GM19397 (cell line): ENCODE results near the gene KRTAP3-1.
"Not testable (repeated sequence)": the region's sequence is repeated elsewhere in the genome, so short reads cannot be mapped to it uniquely, and the experiment has no call there.

Source experiments
- ATAC-seq: cut with Tn5 transposase; IDR thresholded peaks from one replicate; pipeline ENCODE4 v1.9.1; 2021; ENCODE audit warnings: mild to moderate bottlenecking, moderate library complexity; ENCODE audit not compliant: unreplicated experiment

Gene KRTAP3-1

DNA sequence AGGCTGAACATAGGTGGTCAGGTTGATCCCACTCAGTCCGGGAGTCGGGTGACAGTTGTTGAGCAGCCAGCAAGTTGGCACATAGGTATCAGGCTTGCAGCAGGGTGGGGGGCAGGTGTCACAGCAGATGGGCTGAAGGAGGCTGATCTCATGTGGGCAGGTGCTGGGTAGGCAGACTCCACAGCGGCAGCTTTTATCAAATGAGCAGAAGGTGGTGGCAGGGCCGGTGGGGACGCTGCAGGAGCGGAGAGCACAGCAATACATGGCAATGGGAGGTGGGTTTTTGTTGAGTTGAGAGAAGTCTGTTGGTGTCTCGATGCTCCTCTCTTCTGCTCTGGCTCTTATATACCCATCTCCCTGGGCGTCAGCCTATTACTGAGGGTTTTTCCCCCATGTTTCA, at the start of gene KRTAP3-1:
TSS of gene KRTAP3-1 (minus strand) at position 318 of the 400 bp plus-strand sequence. CDS start at position 264, 54 bp downstream.
- no peak for ATAC-seq

DNA sequence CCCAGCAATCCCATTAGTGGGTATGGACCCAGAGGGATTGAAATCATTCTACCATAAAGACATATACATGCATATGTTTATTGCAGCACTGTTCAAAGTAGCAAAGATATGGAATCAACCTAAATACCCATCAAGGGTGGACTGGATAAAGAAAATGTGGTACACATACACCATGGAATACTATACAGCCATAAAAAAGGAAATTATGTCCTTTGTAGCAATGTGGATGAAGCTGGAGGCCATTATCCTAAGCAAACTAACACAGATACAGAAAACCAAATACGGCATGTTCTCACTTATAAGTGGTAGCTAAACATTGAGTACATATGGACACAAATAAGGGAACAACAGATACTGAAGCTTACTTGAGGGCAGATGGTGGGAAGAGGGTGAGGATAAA, 48.6 kb upstream of the KRTAP3-1 start:
- ATAC-seq: no peak

DNA sequence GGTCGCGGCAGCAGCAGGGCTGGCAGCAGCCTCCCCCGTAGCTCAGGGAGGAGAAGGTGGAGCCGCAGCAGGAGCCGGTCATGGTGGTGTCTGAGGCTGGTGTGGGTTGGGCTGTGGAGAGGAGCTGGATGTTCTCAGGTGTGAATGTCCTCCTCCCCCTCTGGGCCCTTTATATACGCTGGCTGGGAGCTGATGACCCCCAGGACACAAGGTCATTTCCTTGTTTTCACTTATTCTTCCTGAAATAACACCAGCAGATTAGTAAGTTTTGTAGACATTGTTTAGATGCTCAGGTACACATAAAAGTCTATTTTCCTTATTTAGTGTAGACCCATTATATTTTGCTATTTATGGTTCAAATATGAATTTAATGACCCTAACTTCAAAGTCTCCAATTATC, 46.2 kb upstream of the KRTAP3-1 start, which contains the start of gene KRTAP2-2:
TSS of gene KRTAP2-2 (minus strand) at position 101 of the 400 bp plus-strand sequence. CDS start at position 82, 19 bp downstream.
- not testable (repeated sequence) for ATAC-seq

DNA sequence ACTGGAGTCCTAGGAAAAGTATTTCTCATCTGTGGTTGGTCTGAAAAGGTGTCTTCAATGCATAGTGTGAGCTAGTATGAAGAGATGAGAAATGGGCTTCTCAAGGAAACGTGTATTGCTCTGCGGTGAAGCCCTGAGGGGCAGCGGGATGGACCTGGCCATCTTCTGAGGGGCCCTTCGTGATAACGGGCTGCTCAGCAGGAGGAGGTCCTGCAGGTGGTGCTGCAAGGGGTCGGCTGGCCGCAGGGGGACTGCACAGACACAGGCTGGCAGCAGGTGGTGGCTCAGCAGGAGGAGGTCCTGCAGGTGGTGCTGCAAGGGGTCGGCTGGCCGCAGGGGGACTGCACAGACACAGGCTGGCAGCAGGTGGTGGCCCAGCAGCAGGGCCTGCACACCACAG, 45.6 kb upstream of the KRTAP3-1 start:
- not testable (repeated sequence) for ATAC-seq

DNA sequence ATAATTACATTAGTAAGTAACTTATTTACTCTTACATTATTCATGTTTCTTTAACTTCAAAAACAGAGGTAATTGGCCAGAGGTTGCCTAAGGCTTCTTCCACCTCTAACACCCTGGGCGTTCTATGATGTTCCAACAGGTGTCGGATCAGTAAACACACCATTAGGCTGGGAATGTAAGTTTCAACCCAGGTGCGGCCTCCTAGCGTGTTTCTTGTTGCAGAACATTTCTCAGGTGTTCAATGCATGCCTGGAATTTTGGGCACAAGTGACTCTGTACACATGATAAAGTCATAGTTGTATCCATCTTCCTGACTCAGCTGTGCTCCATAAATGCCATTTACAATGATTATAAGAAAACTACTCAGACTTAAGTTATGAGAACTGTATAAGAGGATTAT, 45.1 kb upstream of the KRTAP3-1 start:
- no peak for ATAC-seq

DNA sequence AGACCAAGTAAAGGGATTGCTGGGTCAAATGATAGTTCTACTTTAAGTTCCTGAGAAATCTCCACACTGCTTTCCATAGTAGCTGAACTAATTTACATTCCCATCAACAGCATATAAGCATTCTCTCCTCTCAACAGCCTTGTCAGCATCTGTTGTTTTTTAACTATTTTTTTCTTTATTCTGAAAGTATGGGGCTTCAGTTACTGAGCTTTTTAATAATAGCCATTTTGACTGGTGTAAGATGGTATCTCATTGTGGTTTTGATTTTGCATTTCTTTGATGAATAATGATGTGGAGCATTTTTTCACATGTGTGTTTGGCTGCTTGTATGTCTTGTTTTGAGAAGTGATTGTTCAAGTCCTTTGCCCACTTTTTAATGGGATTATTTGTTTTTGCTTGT, 43.6 kb upstream of the KRTAP3-1 start:
- ATAC-seq: no peak

DNA sequence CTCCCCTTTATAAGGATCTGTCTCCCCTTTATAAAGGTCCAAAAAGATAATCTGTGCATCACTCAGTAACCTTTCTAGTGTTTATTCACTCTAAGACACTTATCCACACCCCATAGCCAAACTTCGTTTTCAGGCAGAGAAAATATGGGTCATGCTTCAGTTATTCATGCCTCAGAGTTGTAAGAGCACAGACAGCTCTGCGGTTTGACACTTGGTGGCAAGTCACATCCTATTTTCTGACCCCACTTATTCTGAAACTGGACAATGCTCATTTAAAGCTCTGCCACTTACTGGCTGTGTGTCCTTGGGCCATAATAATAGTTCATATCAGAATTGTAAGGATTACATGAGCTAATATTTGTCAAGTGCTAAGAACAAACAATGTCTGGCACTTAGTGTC, 40.2 kb upstream of the KRTAP3-1 start:
- no peak for ATAC-seq

DNA sequence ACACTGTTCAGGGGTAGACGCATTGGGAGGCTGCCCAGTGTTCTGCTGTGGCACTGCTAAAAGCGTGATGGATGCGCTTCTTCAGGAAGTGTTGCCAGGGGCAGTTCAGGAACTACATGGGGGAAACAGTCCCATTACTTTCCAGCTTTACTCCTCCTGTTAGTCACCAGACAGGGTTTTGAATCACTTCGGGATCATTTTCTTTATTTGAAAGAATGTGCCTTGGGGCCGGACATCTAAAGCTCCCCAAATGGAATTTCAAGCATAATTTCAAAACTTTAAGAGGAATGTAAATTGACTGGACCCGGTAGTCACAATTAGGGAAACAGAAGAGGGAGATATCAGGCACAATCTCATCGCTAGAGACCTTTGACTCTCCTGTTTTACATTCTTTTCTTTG, 39.5 kb upstream of the KRTAP3-1 start:
- ATAC-seq: no peak

DNA sequence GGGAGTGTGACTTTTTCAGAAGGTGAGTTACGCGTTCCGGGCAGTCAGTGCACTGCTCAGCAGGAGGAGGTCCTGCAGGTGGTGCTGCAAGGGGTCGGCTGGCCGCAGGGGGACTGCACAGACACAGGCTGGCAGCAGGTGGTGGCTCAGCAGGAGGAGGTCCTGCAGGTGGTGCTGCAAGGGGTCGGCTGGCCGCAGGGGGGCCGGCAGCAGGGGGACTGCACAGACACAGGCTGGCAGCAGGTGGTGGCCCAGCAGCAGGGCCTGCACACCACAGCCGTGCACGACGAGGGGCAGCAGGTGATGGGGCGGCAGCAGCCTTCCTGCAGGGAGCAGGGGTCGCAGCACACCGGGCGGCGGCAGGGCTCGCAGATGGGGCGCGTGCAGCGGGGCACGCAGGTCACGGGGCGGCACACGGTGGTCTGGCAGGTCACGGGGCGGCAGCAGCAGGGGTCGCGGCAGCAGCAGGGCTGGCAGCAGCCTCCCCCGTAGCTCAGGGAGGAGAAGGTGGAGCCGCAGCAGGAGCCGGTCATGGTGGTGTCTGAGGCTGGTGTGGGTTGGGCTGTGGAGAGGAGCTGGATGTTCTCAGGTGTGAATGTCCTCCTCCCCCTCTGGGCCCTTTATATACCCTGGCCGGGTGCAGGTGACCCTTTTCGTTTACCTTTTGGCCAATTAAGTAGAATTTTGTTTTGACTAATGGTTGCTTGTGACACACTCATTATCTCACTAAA, 38.0 kb upstream of the KRTAP3-1 start, which contains the start of gene KRTAP2-1:
TSS of gene KRTAP2-1 (minus strand) at position 582 of the 731 bp plus-strand sequence. CDS start at position 533, 49 bp downstream.
- ATAC-seq: not testable (repeated sequence)

DNA sequence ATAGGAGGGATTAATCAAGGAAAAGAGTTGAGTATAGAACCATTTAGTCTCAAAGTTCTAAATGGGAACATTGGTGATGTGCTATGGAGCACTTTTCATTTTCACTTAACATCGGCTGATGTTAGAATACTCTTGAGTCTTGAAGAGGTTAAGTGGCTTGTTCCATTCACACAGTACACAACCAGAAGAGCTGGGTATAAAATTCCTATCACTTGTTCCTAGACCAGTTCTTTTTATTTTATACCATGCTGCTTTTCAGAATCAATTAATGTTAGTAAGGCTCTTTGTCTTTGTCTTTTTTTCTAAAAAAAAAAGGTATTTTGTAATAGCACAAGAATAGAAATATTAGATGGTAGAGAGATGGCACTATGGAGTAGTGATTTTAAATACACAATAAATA, 34.0 kb upstream of the KRTAP3-1 start:
- no peak for ATAC-seq

DNA sequence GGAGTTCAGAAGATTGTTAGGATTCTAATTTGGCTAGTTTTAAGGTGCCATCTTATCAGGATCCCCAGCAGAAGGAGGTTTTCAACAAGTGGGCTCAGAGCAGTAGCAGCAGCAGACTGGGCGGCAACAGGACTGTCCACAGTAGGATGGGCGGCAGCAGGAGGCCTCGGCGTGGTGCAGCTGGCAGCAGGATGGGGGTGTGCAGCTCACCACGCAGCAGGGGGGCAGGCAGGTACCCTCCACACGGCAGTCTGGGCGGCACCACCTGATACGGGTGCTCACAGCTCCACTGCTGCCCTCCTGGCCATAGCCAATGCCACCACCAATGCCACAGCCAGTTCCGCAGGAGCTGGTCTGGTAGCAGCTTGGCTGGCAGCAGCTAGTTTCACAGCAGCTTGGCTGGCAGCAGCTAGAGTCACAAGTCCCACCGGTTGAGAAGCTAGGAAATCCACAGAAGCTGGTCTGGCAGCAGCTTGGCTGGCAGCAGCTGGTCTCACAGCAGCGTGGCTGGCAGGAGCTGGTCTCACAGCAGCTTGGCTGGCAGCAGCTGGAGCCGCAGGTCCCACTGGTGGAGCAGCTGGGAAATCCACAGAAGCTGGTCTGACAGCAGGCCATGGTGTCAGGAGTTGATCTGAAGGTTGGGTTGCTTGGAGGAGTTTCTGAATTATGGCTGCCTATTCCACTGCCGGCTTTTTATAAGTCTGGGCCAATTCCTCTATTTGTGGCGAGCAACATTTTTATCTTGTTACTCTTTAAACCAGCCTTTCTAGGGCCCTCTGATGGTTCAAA, 32.0 kb upstream of the KRTAP3-1 start, which contains the start of gene KRTAP1-1:
TSS of gene KRTAP1-1 (minus strand) at position 668 of the 789 bp plus-strand sequence. CDS start at position 615, 53 bp downstream.
- ATAC-seq: not testable (repeated sequence)

DNA sequence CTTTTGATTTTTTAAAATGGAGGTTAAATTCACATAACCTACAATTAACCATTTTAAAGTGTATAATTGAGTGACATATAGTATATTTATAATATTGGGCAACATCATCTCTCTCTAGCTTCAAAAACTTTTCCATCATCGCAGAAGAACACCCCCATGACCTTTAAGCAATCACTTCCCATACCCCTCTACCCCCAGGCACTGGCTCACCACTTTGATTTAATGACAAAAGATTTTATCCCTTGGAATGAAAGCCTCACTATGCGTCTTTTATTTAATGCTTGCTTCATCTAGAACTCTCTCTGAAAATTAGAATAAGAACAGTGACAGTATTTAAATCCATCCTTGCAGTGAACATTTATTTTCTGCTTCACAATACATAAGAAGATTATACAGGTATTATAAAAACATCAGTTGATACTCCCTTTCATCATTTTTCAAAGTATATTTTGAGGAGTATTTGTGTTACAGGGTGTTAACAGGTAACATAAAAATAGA, 29.0 kb upstream of the KRTAP3-1 start:
- ATAC-seq: no peak

DNA sequence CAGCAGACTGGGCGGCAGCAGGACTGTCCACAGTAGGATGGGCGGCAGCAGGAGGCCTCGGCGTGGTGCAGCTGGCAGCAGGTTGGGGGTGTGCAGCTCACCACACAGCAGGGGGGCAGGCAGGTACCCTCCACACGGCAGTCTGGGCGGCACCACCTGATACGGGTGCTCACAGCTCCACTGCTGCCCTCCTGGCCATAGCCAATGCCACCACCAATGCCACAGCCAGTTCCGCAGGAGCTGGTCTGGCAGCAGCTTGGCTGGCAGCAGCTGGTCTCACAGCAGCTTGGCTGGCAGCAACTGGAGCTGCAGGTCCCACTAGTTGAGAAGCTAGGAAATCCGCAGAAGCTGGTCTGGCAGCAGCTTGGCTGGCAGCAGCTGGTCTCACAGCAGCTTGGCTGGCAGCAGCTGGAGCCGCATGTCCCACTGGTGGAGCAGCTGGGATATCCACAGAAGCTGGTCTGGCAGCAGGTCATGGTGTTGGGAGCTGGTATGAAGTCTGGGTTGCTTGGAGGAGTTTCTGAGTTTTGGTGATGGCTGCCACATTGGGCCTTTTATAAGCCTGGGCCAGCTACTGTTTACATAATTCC, 25.5 kb upstream of the KRTAP3-1 start, which contains the start of gene KRTAP1-3:
TSS of gene KRTAP1-3 (minus strand) at position 529 of the 590 bp plus-strand sequence. CDS start at position 476, 53 bp downstream.
- not testable (repeated sequence) for ATAC-seq

DNA sequence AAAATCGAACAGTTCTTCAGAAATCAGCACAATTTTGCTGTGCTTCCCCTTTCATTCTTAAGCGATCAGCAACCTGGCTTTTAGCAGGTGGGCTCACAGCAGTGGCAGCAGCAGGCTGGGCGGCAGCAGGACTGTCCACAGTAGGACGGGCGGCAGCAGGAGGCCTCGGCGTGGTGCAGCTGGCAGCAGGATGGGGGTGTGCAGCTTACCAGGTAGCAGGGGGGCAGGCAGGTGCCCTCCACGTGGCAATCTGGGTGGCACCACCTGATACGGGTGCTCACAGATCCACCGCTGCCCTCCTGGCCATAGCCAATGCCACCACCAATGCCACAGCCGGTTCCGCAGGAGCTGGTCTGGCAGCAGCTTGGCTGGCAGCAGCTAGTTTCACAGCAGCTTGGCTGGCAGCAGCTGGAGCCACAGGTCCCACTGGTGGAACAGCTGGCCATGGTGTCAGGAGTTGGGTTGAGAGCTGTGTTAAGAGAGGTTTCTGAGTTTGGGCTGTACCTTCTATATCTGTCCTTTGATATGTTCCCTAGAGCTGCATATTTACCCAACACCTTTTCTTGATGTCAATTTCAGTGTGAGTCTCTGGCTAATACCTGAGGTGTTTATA, 20.8 kb upstream of the KRTAP3-1 start, which contains the start of gene KRTAP1-4:
TSS of gene KRTAP1-4 (minus strand) at position 563 of the 613 bp plus-strand sequence. CDS start at position 446, 117 bp downstream.
- no peak for ATAC-seq

DNA sequence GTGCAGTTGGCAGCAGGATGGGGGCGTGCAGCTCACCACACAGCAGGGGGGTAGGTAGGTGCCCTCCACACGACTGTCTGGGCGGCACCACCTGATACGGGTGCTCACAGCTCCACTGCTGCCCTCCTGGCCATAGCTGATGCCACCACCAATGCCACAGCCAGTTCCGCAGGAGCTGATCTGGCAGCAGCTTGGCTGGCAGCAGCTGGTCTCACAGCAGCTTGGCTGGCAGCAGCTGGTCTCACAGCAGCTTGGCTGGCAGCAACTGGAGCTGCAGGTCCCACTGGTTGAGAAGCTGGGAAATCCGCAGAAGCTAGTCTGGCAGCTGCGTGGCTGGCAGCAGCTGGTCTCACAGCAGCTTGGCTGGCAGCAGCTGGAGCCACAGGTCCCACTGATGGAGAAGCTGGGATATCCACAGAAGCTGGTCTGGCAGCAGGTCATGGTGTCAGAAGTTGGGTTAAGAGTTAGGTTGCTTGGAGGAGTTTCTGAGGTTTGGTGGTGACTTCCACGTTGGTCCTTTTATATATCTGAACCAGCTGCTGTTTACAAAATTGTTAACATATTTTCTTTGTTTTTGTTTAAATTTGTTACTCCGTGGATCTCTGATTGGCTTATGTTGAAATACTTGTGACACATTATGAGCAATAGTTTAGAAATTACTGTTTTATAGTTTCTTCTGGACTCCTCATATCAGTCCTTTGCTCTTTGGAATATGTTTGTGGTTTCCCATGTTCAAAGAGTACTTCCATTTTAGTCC, 18.0 kb upstream of the KRTAP3-1 start, which contains the start of gene KRTAP1-5:
TSS of gene KRTAP1-5 (minus strand) at position 494 of the 757 bp plus-strand sequence. CDS start at position 441, 53 bp downstream.
- ATAC-seq: no peak

DNA sequence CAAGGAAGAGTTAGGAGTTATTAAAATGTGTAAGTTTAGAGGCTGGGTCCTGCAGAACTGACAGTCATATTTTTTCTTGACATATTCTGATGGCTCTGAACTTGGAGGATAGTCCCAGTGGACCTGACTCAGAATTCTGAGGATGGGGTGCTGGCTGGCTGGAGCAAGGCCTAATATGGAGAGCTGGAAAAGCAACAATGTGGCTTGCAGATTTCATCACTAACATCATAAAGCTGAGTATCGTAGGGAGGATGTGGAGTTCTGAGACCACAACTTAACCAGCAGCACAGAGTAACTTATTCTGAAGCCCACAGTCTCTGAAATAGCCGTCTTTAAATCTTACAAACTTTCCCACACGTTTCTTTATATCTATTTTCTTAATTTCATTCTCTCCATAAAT, 15.8 kb upstream of the KRTAP3-1 start:
- ATAC-seq: no peak

DNA sequence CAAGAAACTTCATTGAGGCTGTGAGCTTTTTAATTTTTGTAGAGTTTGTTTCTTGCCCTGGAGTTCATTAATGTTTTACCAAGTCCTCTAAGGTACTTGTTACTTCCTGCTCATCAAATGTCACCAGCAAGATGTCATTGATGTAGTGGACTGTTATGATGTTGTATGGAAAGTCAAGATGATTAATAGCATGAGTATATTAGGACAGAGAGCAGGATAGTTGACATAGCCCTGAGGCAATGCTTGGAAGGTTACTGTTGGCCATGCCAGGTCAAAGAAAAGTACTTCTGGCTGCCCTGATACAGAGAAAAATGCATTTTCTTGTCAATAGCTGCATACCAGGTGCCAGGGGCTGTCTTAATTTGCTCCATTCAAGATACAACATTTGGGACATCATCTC, 11.4 kb upstream of the KRTAP3-1 start:
- no peak for ATAC-seq

DNA sequence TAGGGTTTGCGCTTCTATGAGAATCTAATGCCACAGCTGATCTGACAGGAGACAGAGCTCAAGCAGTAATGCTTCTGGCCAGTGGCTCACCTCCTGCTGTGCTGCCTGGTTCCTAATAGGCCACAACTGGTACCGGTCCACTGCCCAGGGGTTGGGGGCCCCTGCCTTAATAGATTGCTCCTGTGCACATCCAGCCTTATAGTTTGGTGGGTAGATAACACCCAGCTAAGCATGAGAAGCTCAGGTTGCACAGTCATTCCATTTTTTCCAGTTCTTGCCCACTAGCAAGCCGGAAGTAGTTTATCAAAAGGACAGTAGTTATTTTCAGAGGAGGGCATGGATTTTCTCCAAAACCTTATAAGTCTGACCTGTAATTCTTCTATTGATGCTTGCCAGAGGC, 10.5 kb upstream of the KRTAP3-1 start:
- no peak for ATAC-seq

DNA sequence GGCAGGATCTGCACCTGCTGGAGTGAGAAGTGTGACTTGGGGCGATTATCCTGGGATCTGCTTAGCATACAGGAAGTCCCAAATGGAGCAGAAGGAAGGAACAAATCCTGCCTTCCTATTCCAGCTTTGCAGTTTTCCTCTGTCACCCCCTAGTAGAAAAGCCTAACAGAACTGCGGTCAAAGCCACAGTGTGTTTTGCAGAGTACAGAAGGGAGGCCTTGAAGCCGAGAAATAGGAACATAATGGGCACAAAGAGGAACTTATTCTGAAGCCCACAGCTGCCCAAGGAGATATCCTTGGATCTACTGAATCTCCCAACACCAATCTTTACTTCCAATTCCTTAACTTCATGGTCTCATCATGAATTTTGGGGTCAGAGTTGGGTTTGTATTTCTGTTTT, 9.6 kb upstream of the KRTAP3-1 start:
- ATAC-seq: no peak
